Suprapubic skin (tissue), 4 donors: ENCODE measurements around the gene CMYA5. TPM values are rescaled to one million over a fixed set of nuclear protein-coding genes. Genes with fewer than 3 reads are reported as not detected.

Source experiments
- DNase-seq, 2 donors: peaks; one replicate each; pipeline ENCODE4 v3.0.0-alpha.2; 2019; ENCODE audit warnings: low spot score in 2 of 2
- H3K27ac ChIP-seq: fragments of 200-600 bp; sonication (generic); one replicate; pipeline ENCODE4 v1.5.1; 2019
- H3K27me3 ChIP-seq: fragments of 200-600 bp; sonication (generic); one replicate; pipeline ENCODE4 v1.5.1; 2019
- H3K36me3 ChIP-seq: fragments of 200-600 bp; sonication (generic); one replicate; pipeline ENCODE4 v1.5.1; 2019
- H3K4me1 ChIP-seq: fragments of 200-600 bp; sonication (generic); one replicate; pipeline ENCODE4 v1.5.1; 2019
- H3K4me3 ChIP-seq: fragments of 200-600 bp; sonication (generic); one replicate; pipeline ENCODE4 v1.5.1; 2019; ENCODE audit warnings: mild to moderate bottlenecking
- H3K9me3 ChIP-seq: fragments of 200-600 bp; sonication (generic); one replicate; pipeline ENCODE4 v1.5.1; 2019
- CTCF ChIP-seq, 2 donors: fragments of 200-600 bp in 1 of 2; fragments of 450-650 bp in 1 of 2; sonication (generic) in 1 of 2; IDR thresholded peaks; one replicate each; pipeline ENCODE4 v1.5.1; 2016 to 2019; ENCODE audit warnings: antibody characterized with exemption in 2 of 2, mild to moderate bottlenecking in 1 of 2, moderate library complexity in 1 of 2
- EP300 ChIP-seq: sonication (generic); formaldehyde crosslinking; IDR thresholded peaks from one replicate; pipeline ENCODE4 v1.6.1; 2017; ENCODE audit warnings: antibody characterized with exemption
- POLR2A ChIP-seq, 2 donors: fragments of 450-650 bp; IDR thresholded peaks; one replicate each; pipeline ENCODE4 v1.6.1; 2017; ENCODE audit warnings: antibody characterized with exemption in 2 of 2, mild to moderate bottlenecking in 2 of 2, moderate library complexity in 2 of 2
- POLR2AphosphoS5 ChIP-seq, 3 donors: sonication (generic); formaldehyde crosslinking; IDR thresholded peaks; one replicate each; pipeline ENCODE4 v1.6.1; 2017; ENCODE audit warnings: antibody characterized with exemption in 3 of 3
- WGBS: methylation state at CpG from one replicate; pipeline ENCODE4 v1.1.5; 2018; 5-methylcytosine and 5-hydroxymethylcytosine counted together
- total RNA-seq, 4 donors: library from RNA; depleted of rRNA; stranded (reverse); fragments of >200 nt; gene quantifications; one replicate each; pipeline ENCODE4 v1.1.0, GENCODE V29; 2016

The CMYA5 gene
- total RNA-seq, 4 donors from 2014 or later = 8.1 to 24.9 (median 10.4) TPM

GRCh38 chr5:79834754-79835714 lies 145.4 kb downstream of the CMYA5 start:
- H3K4me1 ChIP-seq = peaks cover 10% of the 10 kb centered on the region
- 75% methylated on average over 11 of the region's 12 CpGs for WGBS
- H3K27ac ChIP-seq = no peak overlapping the region
- no peak overlapping the region for H3K4me3 ChIP-seq
- H3K36me3 ChIP-seq = no peaks in the 10 kb centered on the region
- TF ChIP-seq EP300 = no peak
- no peak for TF ChIP-seq POLR2A (IDR thresholded peaks at IDR 0.05)
- H3K9me3 ChIP-seq = no peaks in the 10 kb centered on the region
- peak in 1 of 2 donors; percentile 66 for DNase-seq
- H3K27me3 ChIP-seq = no peaks in the 10 kb centered on the region

GRCh38 chr5:79837761-79838551 lies 148.3 kb downstream of the CMYA5 start:
- peaks cover 5% of the 10 kb centered on the region for H3K4me1 ChIP-seq
- DNase-seq = peak in 1 of 2 donors; percentile 57
- no peaks in the 10 kb centered on the region for H3K9me3 ChIP-seq
- TF ChIP-seq POLR2AphosphoS5 (IDR thresholded peaks at IDR 0.05) (no peak), CTCF (IDR thresholded peaks at IDR 0.05) (no peak), POLR2A (IDR thresholded peaks at IDR 0.05) (no peak), EP300 (no peak)
- H3K36me3 ChIP-seq = no peaks in the 10 kb centered on the region
- no peak overlapping the region for H3K27ac ChIP-seq
- H3K4me3 ChIP-seq = no peak overlapping the region
- no peaks in the 10 kb centered on the region for H3K27me3 ChIP-seq
- WGBS = 73% methylated on average over 6 of the region's 6 CpGs

- DNase-seq = peak in 1 of 2 donors; percentile 52
- WGBS = 47% methylated on average over 7 of the region's 7 CpGs
- H3K27ac ChIP-seq = no peak overlapping the region
These were observed 150.7 kb downstream of the CMYA5 start for GRCh38 chr5:79840084-79840990.

GRCh38 chr5:79841172-79841571 lies 151.5 kb downstream of the CMYA5 start:
- no peaks in the 10 kb centered on the region for H3K9me3 ChIP-seq
- DNase-seq = no peak
- no peak overlapping the region for H3K27ac ChIP-seq
- H3K27me3 ChIP-seq = no peaks in the 10 kb centered on the region
- H3K36me3 ChIP-seq = no peaks in the 10 kb centered on the region
- no peak overlapping the region for H3K4me3 ChIP-seq
- TF ChIP-seq POLR2AphosphoS5 (IDR thresholded peaks at IDR 0.05) (no peak), EP300 (no peak), POLR2A (IDR thresholded peaks at IDR 0.05) (no peak), CTCF (IDR thresholded peaks at IDR 0.05) (no peak)
- H3K4me1 ChIP-seq = peaks cover 5% of the 10 kb centered on the region

More at GRCh38 chr5:79840084-79840990, 150.7 kb downstream of the CMYA5 start:
- no peak overlapping the region for H3K4me3 ChIP-seq
- no peaks in the 10 kb centered on the region for H3K9me3 ChIP-seq
- H3K36me3 ChIP-seq = no peaks in the 10 kb centered on the region
- peaks cover 5% of the 10 kb centered on the region for H3K4me1 ChIP-seq
- TF ChIP-seq EP300 (no peak), POLR2AphosphoS5 (IDR thresholded peaks at IDR 0.05) (no peak), CTCF (IDR thresholded peaks at IDR 0.05) (no peak), POLR2A (IDR thresholded peaks at IDR 0.05) (no peak)
- H3K27me3 ChIP-seq = no peaks in the 10 kb centered on the region
